Transverse colon (tissue), 4 donors: ENCODE results near the gene GNS. TPM values are rescaled to one million over a fixed set of nuclear protein-coding genes. Genes with fewer than 3 reads are reported as not detected.

Experiments used
- DNase-seq: peaks from one replicate; pipeline ENCODE4 v3.0.0-alpha.2; 2019
- H3K27ac ChIP-seq, 4 donors: fragments of 200-600 bp; sonication (generic); 2 replicates each; pipeline ENCODE4 v1.5.1; 2016 to 2018; ENCODE audit warnings: inconsistent platforms in 4 of 4
- H3K27me3 ChIP-seq: fragments of 200-600 bp; sonication (generic); 2 replicates; pipeline ENCODE4 v1.5.1; 2017; ENCODE audit warnings: inconsistent platforms
- H3K36me3 ChIP-seq, 4 donors: fragments of 200-600 bp; sonication (generic); 2 replicates each; pipeline ENCODE4 v1.5.1; 2017 to 2019; ENCODE audit warnings: inconsistent platforms in 4 of 4
- H3K4me1 ChIP-seq, 4 donors: fragments of 200-600 bp; sonication (generic); 2 replicates each; pipeline ENCODE4 v1.5.1; 2017 to 2020; ENCODE audit warnings: inconsistent platforms in 4 of 4
- H3K4me3 ChIP-seq, 4 donors: fragments of 200-600 bp; sonication (generic); 1 replicate in 1 of 4; 2 replicates in 3 of 4; pipeline versions ENCODE4 v1.5.1 to v1.6.1; 2017 to 2019; ENCODE audit warnings: inconsistent platforms in 4 of 4
- H3K9me3 ChIP-seq, 2 donors: fragments of 200-600 bp; sonication (generic); 2 replicates each; pipeline ENCODE4 v1.5.1; 2017 to 2019; ENCODE audit warnings: inconsistent platforms in 2 of 2
- CTCF ChIP-seq, 5 experiments: fragments of 200-600 bp in 3 of 5; fragments of 450-650 bp in 2 of 5; sonication (generic) in 3 of 5; IDR thresholded peaks; 1 replicate in 2 of 5; 2 replicates in 3 of 5; pipeline ENCODE4 v1.5.1; 2016 to 2017; ENCODE audit warnings: antibody characterized with exemption in 5 of 5, inconsistent platforms in 3 of 5, mild to moderate bottlenecking in 2 of 5, moderate library complexity in 1 of 5
- EP300 ChIP-seq: sonication (generic); formaldehyde crosslinking; IDR thresholded peaks from one replicate; pipeline ENCODE4 v1.6.1; 2017; ENCODE audit warnings: antibody characterized with exemption, low read depth
- POLR2A ChIP-seq: fragments of 450-650 bp; IDR thresholded peaks from one replicate; pipeline ENCODE4 v1.6.1; 2016; ENCODE audit warnings: antibody characterized with exemption, mild to moderate bottlenecking, moderate library complexity
- POLR2AphosphoS5 ChIP-seq, 3 donors: sonication (generic); formaldehyde crosslinking; IDR thresholded peaks; one replicate each; pipeline ENCODE4 v1.6.1; 2016; ENCODE audit warnings: antibody characterized with exemption in 3 of 3
- WGBS, 2 donors: methylation state at CpG; one replicate each; pipeline ENCODE4 v1.1.5; 2018; ENCODE audit warnings: low coverage in 1 of 2; 5-methylcytosine and 5-hydroxymethylcytosine counted together
- in situ Hi-C, 4 donors: fragments of 200-750 bp; cut with MboI; loops; one replicate each; pipeline versions ENCODE4 v1.15.0 to v1.15.1; 2017; ENCODE audit warnings: low sequenced_read_pairs in 3 of 4, low pct_ligation_motif_present in 1 of 4, low pct_unique_long_range_greater_than_20kb in 1 of 4
- intact Hi-C: fragments of 100-400 bp; cut with DNase I; formaldehyde crosslinking; loops from one replicate; pipeline ENCODE4 v1.15.1; 2023; ENCODE audit warnings: low total_unique reads
- total RNA-seq, 4 donors: library from RNA; depleted of rRNA; stranded (reverse); fragments of >200 nt; gene quantifications; one replicate each; pipeline ENCODE4 v1.1.0, GENCODE V29; 2016

The GNS gene
- total RNA-seq, 4 donors from 2014 or later, result 22.3 to 67.0 (median 48.3) TPM

- Histone ChIP-seq H3K36me3 (peaks cover 0 to 13% (median 6%) of the 10 kb centered on the region in 4 donors), H3K27ac (no peak overlapping the region), H3K4me3 (no peak overlapping the region), H3K9me3 (no peaks in the 10 kb centered on the region), H3K4me1 (peaks cover 0 to 18% (median 0%) of the 10 kb centered on the region in 4 donors), H3K27me3 (no peaks in the 10 kb centered on the region)
- in situ Hi-C loops (no loop called here), intact Hi-C loops (no loop called here)
- WGBS, 2 donors, result 86 to 87% methylated on average over 2 to 4 of the region's 4 CpGs
- DNase-seq, result no peak
- TF ChIP-seq EP300 (no peak), CTCF (IDR thresholded peaks at IDR 0.05) (no peak), POLR2AphosphoS5 (IDR thresholded peaks at IDR 0.05) (no peak), POLR2A (no peak)
Observed at GRCh38 chr12:64752833-64753238, 6.4 kb downstream of the GNS start.

GRCh38 chr12:64752032-64752431 lies 7.2 kb downstream of the GNS start:
- no peaks in the 10 kb centered on the region for H3K27me3 ChIP-seq
- no peaks in the 10 kb centered on the region for H3K9me3 ChIP-seq
- intact Hi-C loops (no loop called here), in situ Hi-C loops (no loop called here)
- no peak overlapping the region for H3K27ac ChIP-seq
- peaks cover 0 to 13% (median 6%) of the 10 kb centered on the region in 4 donors for H3K36me3 ChIP-seq
- no peak for DNase-seq
- TF ChIP-seq POLR2AphosphoS5 (IDR thresholded peaks at IDR 0.05) (no peak), EP300 (no peak), CTCF (IDR thresholded peaks at IDR 0.05) (no peak), POLR2A (no peak)
- no peak overlapping the region for H3K4me3 ChIP-seq
- peaks cover 0 to 11% (median 0%) of the 10 kb centered on the region in 4 donors for H3K4me1 ChIP-seq

- H3K4me3 ChIP-seq, result no peak overlapping the region
- intact Hi-C loops (no loop called here), in situ Hi-C loops (no loop called here)
- 88 to 93% methylated on average over 4 to 15 of the region's 15 CpGs for WGBS, 2 donors
- H3K4me1 ChIP-seq, result peaks cover 0 to 9% (median 0%) of the 10 kb centered on the region in 4 donors
- no peak overlapping the region for H3K27ac ChIP-seq
- no peak for DNase-seq
- no peaks in the 10 kb centered on the region for H3K9me3 ChIP-seq
- H3K36me3 ChIP-seq, result peaks cover 0 to 13% (median 6%) of the 10 kb centered on the region in 4 donors
- H3K27me3 ChIP-seq, result no peaks in the 10 kb centered on the region
- TF ChIP-seq POLR2AphosphoS5 (IDR thresholded peaks at IDR 0.05) (no peak), POLR2A (no peak), EP300 (no peak), CTCF (IDR thresholded peaks at IDR 0.05) (no peak)
Observed at GRCh38 chr12:64749461-64750200, 9.6 kb downstream of the GNS start.

- no peak for DNase-seq
- WGBS, 2 donors, result 20 to 26% methylated on average over 1 to 2 of the region's 2 CpGs
- Histone ChIP-seq H3K36me3 (peaks cover 0 to 21% (median 9%) of the 10 kb centered on the region in 4 donors), H3K9me3 (no peaks in the 10 kb centered on the region), H3K27ac (no peak overlapping the region), H3K4me1 (peaks cover 0 to 12% (median 0%) of the 10 kb centered on the region in 4 donors), H3K27me3 (no peaks in the 10 kb centered on the region), H3K4me3 (no peak overlapping the region)
- TF ChIP-seq POLR2AphosphoS5 (IDR thresholded peaks at IDR 0.05) (no peak), EP300 (no peak), CTCF (IDR thresholded peaks at IDR 0.05) (no peak), POLR2A (no peak)
- in situ Hi-C loops (no loop called here), intact Hi-C loops (no loop called here)
Observed at GRCh38 chr12:64747695-64748094, 11.5 kb downstream of the GNS start.
